Pulmonary artery endothelial cell (primary cell): ENCODE measurements around the gene PMPCA. TPM values are rescaled to one million over a fixed set of nuclear protein-coding genes. Genes with fewer than 3 reads are reported as not detected.

Source experiments
- DNase-seq: peaks from one replicate; pipeline ENCODE4 v3.0.0-alpha.2; 2011; ENCODE audit warnings: low read depth, low spot score
- total RNA-seq: library from RNA; depleted of rRNA; stranded (reverse); fragments of >200 nt; gene quantifications from 2 replicates; pipeline ENCODE4 v1.2.3, GENCODE V29; 2014

PMPCA gene
- total RNA-seq, 1 donor from 2014 or later = 65.5 TPM

- no peak for DNase-seq
Measured at GRCh38 chr9:136373300-136374182, 36.9 kb upstream of the PMPCA start, which contains the start of gene CARD9. Gene CARD9, minus strand, starts transcription at chr9:136373669. Its CDS starts 1,591 bp downstream, at chr9:136372078.

- no peak for DNase-seq
Measured at GRCh38 chr9:136374183-136374575, 36.3 kb upstream of the PMPCA start.

DNA sequence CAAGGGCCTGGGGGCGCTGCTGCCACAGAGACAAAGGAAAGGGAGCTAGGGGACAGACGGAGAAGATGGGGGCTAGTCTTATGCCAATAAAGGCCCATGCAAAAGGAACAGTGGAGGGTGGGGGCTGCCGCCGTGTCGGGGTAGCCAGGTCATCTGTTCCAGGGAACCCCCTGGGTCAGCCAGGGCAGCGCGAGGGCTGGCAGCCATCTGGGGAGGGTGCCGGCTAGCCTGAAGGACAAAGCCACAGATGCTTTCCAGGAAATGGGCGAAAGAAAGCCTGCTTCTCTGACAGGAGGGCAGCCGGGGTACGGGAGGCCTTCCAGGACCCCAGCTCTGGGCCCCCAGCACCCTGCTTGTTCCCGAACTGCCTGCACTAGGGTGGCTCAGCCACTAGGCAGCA, 35.4 kb upstream of the PMPCA start:
- DNase-seq = no peak

DNA sequence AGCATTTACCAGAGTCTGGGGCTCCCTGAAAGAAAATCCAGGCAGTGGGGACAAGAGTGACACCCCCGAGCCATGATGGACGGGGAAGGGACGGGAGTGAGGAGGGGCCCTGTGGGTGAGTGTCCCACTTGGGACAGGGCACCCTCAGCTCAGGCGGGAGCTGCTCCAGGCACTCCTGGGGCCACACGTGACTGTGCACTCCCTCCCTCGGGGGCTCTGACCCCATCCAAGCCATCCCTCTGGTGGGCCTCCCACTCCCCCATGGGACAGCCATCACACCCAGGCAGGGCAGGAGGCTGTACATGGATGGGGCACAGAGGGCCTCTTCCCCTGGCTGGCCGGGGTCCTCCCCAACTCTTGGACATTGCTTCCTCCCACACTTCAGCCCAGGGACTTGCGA, 34.0 kb upstream of the PMPCA start:
- no peak for DNase-seq

DNA sequence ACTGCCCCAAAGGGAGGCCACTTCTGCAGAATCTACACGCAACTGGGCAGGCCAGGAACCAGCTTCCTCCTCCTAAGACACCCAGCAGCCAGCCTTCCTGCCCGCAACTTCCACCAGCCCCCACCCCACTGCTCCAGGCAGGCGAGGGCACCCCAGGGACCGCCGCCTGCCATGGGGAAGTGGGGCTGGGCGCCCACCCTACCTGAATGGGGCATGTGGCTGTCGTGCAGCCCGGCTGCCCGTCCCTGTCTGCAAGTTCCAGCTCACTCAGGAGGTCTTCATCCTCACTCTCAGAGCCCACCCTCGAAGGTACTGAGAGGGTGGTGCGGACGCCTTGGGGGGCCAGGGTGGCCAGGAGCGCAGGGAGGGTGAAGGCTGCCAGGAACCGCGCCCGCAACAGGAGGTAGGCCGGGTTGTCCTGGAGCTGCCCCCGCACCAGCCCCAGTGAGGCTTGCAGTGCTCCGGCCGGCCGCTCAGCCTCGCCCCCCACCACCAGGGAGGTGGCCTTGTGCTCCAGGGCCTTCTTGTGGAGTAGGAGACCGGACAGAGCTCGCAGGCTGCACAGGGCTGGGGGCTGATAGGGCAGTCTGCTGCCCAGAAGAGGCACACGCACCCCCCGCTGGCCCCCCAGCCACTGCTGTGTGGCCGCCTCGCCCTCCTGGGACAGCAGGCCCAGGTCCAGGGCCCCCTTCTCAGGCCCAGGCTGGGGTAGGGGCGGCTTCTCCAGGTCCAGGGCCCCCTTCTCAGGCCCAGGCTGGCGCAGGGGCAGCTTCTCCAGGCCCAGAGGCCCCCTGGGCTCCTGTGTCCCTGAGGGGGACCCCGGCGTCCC, 32.9 kb upstream of the PMPCA start:
- no peak for DNase-seq

DNA sequence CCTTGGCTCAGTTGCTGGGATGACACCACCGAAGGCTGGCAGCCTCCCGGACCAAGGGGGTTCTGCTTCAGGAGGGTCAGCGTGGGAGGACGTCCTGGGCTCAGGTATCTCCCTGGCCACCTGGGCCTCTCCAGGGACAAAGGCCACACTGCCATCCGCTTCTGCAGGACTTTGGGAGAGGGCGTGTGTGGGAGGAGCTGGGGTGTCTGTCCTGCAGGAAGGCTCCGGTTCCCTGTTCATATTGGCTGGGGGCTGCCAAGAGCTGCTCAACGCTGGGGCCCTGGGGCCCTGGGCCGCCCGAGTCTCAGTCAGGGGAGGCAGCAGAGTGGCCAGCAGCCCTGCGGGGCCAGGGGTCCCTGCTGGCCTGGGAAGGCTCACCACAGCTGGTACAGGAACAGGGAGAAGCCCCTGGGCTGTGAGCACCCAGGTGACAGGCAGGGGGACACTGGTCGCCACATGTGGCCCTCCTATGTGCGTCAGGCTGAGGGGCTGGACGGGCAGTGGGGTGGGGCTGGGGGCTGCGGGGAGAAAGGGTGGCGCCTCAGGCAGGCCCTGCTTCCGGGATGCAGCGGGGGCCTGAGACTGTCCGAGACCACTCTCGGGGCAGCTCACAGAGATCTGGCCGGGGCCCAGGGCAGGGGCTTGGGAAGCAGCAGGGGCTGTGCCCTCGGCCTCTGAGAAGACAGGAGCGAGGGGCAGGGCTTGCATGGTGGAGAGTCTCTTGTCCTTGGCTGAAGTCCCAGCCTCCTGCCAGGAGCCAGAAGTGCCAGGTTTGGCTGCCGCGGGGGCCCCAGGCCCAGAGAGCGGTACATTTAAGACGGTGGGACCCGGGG, 32.1 kb upstream of the PMPCA start:
- DNase-seq = no peak

GRCh38 chr9:136379003-136379287, 31.5 kb upstream of the PMPCA start:
- no peak for DNase-seq

- DNase-seq = no peak
Measured at GRCh38 chr9:136379401-136379800, 31.1 kb upstream of the PMPCA start.

DNA sequence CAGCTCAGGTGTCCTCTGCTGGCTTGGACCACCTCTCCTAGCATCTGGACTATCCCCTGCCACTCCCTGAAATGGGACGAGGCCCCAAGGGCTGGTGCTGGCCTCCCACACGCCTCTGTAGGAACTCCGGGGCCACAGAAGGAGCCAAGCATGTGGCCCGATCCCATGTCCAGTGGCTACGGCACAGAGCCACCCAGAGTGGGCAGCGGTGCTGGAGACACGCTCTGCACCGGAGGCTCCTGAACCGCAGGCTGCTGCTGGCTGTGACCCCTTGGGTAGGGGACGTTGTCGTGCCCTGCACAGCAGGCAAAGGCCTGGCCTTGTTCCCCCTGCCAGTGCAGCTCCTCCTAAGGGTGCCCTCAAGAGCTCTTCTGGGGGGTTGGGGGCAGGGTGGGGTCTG, 30.6 kb upstream of the PMPCA start:
- no peak for DNase-seq

- no peak for DNase-seq
Measured at GRCh38 chr9:136380381-136380780, 30.1 kb upstream of the PMPCA start.

- no peak for DNase-seq
Measured at GRCh38 chr9:136381311-136381710, 29.1 kb upstream of the PMPCA start.

- no peak for DNase-seq
Measured at GRCh38 chr9:136381966-136382513, 28.4 kb upstream of the PMPCA start.

DNA sequence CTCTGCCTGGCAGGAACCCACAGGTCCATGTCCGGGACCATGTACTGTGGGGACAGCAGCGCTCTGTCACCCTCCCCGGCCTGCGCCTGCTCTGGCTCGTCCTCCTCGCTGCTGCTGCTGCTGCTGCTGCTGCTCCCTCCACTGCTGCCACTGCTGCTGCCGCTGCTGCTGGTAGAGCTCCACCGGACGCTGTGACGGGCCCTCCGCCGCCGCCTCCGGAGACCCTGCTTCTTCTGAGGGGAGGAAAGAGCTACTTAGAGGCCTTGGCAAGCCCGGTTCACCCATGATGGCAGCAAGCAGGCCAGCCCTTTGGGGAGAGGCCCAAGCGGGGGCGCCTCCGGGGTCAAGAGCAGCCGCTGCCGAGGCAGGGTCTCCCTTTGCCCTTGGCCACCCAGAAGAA, 27.0 kb upstream of the PMPCA start:
- DNase-seq = no peak

- DNase-seq = no peak
Measured at GRCh38 chr9:136385015-136385414, 25.4 kb upstream of the PMPCA start.

DNA sequence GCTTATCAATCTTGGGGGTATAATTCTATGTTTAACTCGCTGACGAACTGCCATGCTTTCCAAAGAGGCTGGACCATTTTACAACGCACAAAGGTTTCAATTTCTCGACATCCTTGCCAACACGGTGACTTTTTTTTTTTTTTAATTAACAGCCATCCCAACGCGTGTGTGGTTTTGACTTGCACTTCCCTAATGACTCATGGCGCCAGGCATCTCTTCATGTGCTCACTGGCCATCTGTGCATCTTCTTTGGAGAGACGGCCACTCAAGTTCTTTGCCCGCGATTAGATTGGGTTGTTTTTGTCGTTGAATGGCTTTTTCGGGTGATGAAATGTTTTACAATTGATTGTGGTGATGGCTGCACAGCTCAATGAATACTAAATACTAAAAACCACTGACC, 24.4 kb upstream of the PMPCA start:
- DNase-seq = no peak

GRCh38 chr9:136387217-136387616, 23.2 kb upstream of the PMPCA start:
- no peak for DNase-seq

DNA sequence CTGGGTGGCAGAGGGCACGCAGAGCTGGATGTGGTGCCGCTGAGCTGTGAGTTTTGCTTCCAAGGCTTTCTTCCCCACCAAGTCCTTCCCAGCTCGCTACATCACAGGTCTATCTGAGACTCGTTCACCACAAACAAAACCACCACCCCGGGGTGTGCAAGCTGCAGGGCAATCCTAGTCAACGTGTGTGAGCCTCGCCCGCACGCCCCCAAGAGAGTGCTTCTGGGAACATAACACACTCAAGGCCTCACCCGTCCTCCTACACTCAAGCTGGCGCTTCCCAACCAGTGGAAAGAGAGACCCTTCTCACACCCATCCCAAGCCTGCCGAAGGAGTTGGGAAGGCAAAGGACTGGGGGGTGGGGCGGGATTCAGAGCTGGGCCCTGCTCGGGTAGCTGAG, 21.1 kb upstream of the PMPCA start:
- no peak for DNase-seq

GRCh38 chr9:136391737-136392537, 18.5 kb upstream of the PMPCA start:
- no peak for DNase-seq

DNA sequence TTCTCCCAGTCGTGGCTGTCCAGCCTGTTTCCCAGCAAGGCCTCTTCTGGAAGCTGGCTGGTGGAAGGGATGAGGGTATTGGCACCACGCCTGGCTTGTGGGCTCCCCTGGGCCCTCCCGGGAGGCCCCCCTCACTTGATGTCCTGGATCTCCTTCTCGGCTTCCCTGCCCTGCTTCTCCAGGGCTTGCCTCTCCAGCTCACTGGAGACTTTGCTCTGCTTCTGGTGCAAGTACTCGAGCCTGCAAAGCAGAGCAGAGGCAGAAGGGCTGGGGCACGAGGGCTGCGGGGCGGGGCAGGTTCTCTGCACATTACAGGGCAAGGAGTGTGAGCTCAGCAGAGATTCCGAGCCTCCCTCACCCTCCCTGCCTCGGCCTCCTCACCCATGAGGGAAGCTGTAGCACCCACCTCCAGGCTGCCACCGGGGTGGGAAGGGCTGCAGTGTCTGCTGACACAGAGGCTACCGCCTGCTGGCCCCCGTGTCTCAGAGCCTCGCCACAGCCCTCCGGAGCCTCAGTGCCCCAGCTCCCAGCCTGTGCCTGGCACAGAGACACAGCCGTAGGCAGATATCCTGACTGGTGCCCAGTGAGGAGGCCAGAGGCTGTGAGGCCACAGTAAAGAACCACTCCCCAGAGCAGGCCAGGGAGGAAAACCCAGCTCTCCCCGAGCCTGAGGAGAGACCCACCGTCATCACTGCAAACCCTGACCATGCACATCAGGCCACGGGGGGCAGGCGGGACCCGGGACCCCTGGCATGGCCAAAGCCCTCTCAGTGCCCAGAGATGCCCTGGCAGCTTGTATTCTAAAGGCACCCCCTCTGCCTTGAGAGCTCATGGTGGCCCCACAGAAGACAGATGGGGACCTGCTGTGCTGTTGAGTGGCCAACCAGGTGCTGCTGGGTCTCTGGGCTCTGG, 17.7 kb upstream of the PMPCA start:
- no peak for DNase-seq

GRCh38 chr9:136393531-136393930, 16.9 kb upstream of the PMPCA start:
- DNase-seq = no peak
